Measurements from ENCODE around the gene SLC38A4. TPM values are rescaled to one million over a fixed set of nuclear protein-coding genes. Genes with fewer than 3 reads are reported as not detected.

Gene SLC38A4
- total and polyA plus RNA-seq, 2 donors from 2014 or later = 0.66 to 7.4 TPM

DNA sequence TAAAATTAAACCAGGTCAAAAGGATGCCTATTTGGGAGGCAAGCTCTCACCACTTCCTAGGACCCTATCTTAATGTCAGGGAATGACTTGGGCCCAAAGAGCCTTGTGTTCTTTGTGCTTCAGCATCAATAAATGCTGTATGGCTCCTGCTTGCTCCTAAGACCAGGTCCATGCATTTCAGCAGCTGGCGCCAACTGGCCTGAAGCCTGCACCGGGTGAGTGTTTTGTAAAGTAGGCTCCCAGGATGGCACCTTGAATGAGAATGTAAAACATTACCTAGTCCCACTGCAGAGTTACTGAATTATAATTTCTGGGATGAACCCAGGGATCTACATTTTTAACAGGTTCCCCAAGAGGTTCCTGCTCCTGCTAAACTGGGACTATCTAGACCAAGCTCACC, 16.1 kb upstream of the SLC38A4 start:
- Histone ChIP-seq H3K9me3 (ENCODE audit: control insufficient read depth in 2 of 3, insufficient read depth in 1 of 3, low read length in 3 of 3) (no peaks in the 10 kb centered on the region), H3K27me3 (ENCODE audit: control insufficient read depth, insufficient read depth, low read length) (no peaks in the 10 kb centered on the region), H3K9ac (ENCODE audit: low read length in 3 of 3) (no peak overlapping the region), H3K4me3 (ENCODE audit: low read length in 3 of 3) (no peak overlapping the region), H3K4me1 (ENCODE audit: control insufficient read depth in 2 of 3, insufficient read depth in 2 of 3, low read depth in 1 of 3, low read length in 3 of 3) (no peaks in the 10 kb centered on the region), H3K36me3 (ENCODE audit: control insufficient read depth in 2 of 3, insufficient read depth in 3 of 3, low read length in 3 of 3) (no peaks in the 10 kb centered on the region), H3K27ac (ENCODE audit: low read depth in 2 of 2, low read length in 2 of 2) (no peak overlapping the region)
- intact Hi-C loops (cut with DNase I) = no loop called here
- FAIRE-seq (no peak), DNase-seq (no peak)
- TF ChIP-seq, protein P1, sequence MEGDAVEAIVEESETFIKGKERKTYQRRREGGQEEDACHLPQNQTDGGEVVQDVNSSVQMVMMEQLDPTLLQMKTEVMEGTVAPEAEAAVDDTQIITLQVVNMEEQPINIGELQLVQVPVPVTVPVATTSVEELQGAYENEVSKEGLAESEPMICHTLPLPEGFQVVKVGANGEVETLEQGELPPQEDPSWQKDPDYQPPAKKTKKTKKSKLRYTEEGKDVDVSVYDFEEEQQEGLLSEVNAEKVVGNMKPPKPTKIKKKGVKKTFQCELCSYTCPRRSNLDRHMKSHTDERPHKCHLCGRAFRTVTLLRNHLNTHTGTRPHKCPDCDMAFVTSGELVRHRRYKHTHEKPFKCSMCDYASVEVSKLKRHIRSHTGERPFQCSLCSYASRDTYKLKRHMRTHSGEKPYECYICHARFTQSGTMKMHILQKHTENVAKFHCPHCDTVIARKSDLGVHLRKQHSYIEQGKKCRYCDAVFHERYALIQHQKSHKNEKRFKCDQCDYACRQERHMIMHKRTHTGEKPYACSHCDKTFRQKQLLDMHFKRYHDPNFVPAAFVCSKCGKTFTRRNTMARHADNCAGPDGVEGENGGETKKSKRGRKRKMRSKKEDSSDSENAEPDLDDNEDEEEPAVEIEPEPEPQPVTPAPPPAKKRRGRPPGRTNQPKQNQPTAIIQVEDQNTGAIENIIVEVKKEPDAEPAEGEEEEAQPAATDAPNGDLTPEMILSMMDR (IDR thresholded peaks at IDR 0.05; ENCODE audit: borderline replicate concordance, extremely low read depth, insufficient read depth) = no peak

DNA sequence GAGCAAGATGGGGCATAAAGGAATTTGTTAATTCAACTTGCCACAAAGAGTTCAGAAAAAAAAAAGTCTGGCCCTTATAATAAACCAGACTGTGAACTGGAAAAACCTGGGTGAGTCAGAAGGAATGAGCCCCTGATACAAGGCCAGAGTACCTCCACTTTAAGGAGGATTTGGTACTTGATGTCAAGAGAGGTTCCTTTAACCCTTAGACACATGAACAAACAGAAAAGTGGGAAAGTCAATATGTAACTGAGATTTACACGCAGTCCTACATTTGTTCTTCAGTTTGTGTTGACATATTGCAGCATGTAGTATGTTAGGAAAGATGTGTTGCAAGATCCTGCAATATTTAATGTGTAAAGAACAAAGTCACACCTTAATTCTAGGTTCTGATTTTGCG, 14.2 kb upstream of the SLC38A4 start:
- Histone ChIP-seq H3K4me1 (ENCODE audit: control insufficient read depth in 2 of 3, insufficient read depth in 2 of 3, low read depth in 1 of 3, low read length in 3 of 3) (no peaks in the 10 kb centered on the region), H3K4me3 (ENCODE audit: low read length in 3 of 3) (no peak overlapping the region), H3K9me3 (ENCODE audit: control insufficient read depth in 2 of 3, insufficient read depth in 1 of 3, low read length in 3 of 3) (no peaks in the 10 kb centered on the region), H3K36me3 (ENCODE audit: control insufficient read depth in 2 of 3, insufficient read depth in 3 of 3, low read length in 3 of 3) (no peaks in the 10 kb centered on the region), H3K9ac (ENCODE audit: low read length in 3 of 3) (no peak overlapping the region), H3K27ac (ENCODE audit: low read depth in 2 of 2, low read length in 2 of 2) (no peak overlapping the region), H3K27me3 (ENCODE audit: control insufficient read depth, insufficient read depth, low read length) (no peaks in the 10 kb centered on the region)
- TF ChIP-seq, protein P1 (IDR thresholded peaks at IDR 0.05; ENCODE audit: borderline replicate concordance, extremely low read depth, insufficient read depth) = no peak
- intact Hi-C loops (cut with DNase I) = no loop called here
- FAIRE-seq (no peak), DNase-seq (no peak)

DNA sequence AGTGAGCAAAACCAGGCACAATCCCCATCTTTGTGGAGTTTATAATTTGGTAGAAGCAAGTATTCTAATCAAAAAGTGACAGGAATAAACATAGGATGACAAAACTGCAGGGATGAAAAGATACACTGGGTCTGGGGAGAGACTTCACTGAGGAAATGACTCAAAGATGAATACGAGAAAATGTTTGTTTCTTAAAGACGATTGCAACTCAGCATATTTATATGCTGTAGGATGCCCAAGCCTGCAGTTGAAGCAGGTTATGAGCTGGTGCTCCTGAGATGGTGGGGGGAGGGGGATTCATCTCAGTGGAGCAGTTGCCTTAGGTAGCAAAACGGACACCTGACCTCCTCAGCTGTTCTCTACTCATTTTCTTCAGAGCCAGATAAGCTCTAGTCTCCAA, 13.4 kb upstream of the SLC38A4 start:
- Histone ChIP-seq H3K27ac (ENCODE audit: low read depth in 2 of 2, low read length in 2 of 2) (no peak overlapping the region), H3K9me3 (ENCODE audit: control insufficient read depth in 2 of 3, insufficient read depth in 1 of 3, low read length in 3 of 3) (no peaks in the 10 kb centered on the region), H3K4me1 (ENCODE audit: control insufficient read depth in 2 of 3, insufficient read depth in 2 of 3, low read depth in 1 of 3, low read length in 3 of 3) (no peaks in the 10 kb centered on the region), H3K4me3 (ENCODE audit: low read length in 3 of 3) (no peak overlapping the region), H3K9ac (ENCODE audit: low read length in 3 of 3) (no peak overlapping the region), H3K27me3 (ENCODE audit: control insufficient read depth, insufficient read depth, low read length) (no peaks in the 10 kb centered on the region), H3K36me3 (ENCODE audit: control insufficient read depth in 2 of 3, insufficient read depth in 3 of 3, low read length in 3 of 3) (no peaks in the 10 kb centered on the region)
- intact Hi-C loops (cut with DNase I) = no loop called here
- FAIRE-seq (no peak), DNase-seq (no peak)
- TF ChIP-seq, protein P1 (IDR thresholded peaks at IDR 0.05; ENCODE audit: borderline replicate concordance, extremely low read depth, insufficient read depth) = no peak

DNA sequence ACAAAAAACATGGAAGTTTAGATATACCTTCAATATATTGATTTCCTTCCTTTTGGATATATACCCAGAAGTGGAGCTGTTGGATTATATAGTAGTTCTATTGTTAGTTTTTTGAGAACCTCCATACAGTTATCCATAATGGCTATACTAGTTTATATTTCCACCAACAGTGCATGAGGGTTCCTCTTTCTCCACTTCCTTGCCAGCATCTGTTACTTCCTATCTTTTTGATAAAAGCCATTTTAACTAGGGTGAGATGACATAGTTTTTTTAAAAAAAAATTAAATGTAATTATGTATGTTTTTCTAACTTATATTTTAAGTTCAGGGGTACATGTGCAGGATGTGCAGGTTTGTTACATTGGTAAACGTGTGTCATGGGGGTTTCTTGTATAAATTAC, 10.0 kb upstream of the SLC38A4 start:
- DNase-seq (no peak), FAIRE-seq (no peak)
- Histone ChIP-seq H3K9ac (ENCODE audit: low read length in 3 of 3) (no peak overlapping the region), H3K27ac (ENCODE audit: low read depth in 2 of 2, low read length in 2 of 2) (no peak overlapping the region), H3K9me3 (ENCODE audit: control insufficient read depth in 2 of 3, insufficient read depth in 1 of 3, low read length in 3 of 3) (no peaks in the 10 kb centered on the region), H3K4me3 (ENCODE audit: low read length in 3 of 3) (no peak overlapping the region), H3K4me1 (ENCODE audit: control insufficient read depth in 2 of 3, insufficient read depth in 2 of 3, low read depth in 1 of 3, low read length in 3 of 3) (peaks cover 0 to 2% (median 0%) of the 10 kb centered on the region in 3 donors), H3K27me3 (ENCODE audit: control insufficient read depth, insufficient read depth, low read length) (peaks cover 6% of the 10 kb centered on the region), H3K36me3 (ENCODE audit: control insufficient read depth in 2 of 3, insufficient read depth in 3 of 3, low read length in 3 of 3) (no peaks in the 10 kb centered on the region)
- intact Hi-C loops (cut with DNase I) = no loop called here
- TF ChIP-seq, protein P1 (IDR thresholded peaks at IDR 0.05; ENCODE audit: borderline replicate concordance, extremely low read depth, insufficient read depth) = no peak

Data from kidney (tissue), 14 donors.